Loucy (cell line): ENCODE measurements around the gene DACH1.
"Not testable (repeated sequence)": the region's sequence is repeated elsewhere in the genome, so short reads cannot be mapped to it uniquely, and the experiment has no call there.

ENCODE experiments used
- H2AFZ ChIP-seq: fragments of 200-600 bp; sonication (generic); 2 replicates; pipeline ENCODE4 v1.6.0; 2016; ENCODE audit warnings: antibody characterized with exemption, mild to moderate bottlenecking, low read length, moderate library complexity
- H3F3A ChIP-seq: fragments of 200-600 bp; 2 replicates; pipeline ENCODE4 v1.6.0; 2016; ENCODE audit warnings: antibody characterized with exemption, low read depth, mild to moderate bottlenecking
- H3K27me3 ChIP-seq: fragments of 200-600 bp; sonication (generic); 2 replicates; pipeline ENCODE4 v1.6.1; 2014; ENCODE audit warnings: low read length, mild to moderate bottlenecking; ENCODE audit not compliant: insufficient read depth, poor library complexity, severe bottlenecking
- H3K36me3 ChIP-seq: fragments of 200-600 bp; sonication (generic); 2 replicates; pipeline ENCODE4 v1.6.1; 2016; ENCODE audit warnings: low read length; ENCODE audit not compliant: insufficient read depth
- H3K4me1 ChIP-seq: fragments of 200-600 bp; sonication (generic); 2 replicates; pipeline ENCODE4 v1.5.1; 2014; ENCODE audit warnings: low read length, mild to moderate bottlenecking; ENCODE audit not compliant: insufficient read depth, poor library complexity, severe bottlenecking
- H3K4me2 ChIP-seq: fragments of 200-600 bp; sonication (generic); 2 replicates; pipeline ENCODE4 v1.6.0; 2014; ENCODE audit warnings: antibody characterized with exemption, low read length, low read depth, mild to moderate bottlenecking; ENCODE audit not compliant: poor library complexity, severe bottlenecking
- H3K4me3 ChIP-seq: fragments of 200-600 bp; sonication (generic); 2 replicates; pipeline ENCODE4 v1.5.1; 2014; ENCODE audit warnings: low read length, mild to moderate bottlenecking, mixed read lengths; ENCODE audit not compliant: poor library complexity, severe bottlenecking
- H3K79me2 ChIP-seq: fragments of 200-600 bp; sonication (generic); 2 replicates; pipeline ENCODE4 v1.6.1; 2014; ENCODE audit warnings: low read length; ENCODE audit not compliant: insufficient read depth
- H3K9ac ChIP-seq: fragments of 200-600 bp; sonication (generic); 2 replicates; pipeline ENCODE4 v1.6.0; 2014; ENCODE audit warnings: mild to moderate bottlenecking, low read depth, low read length, moderate library complexity; ENCODE audit not compliant: poor library complexity, severe bottlenecking
- H3K9me2 ChIP-seq: fragments of 200-600 bp; sonication (generic); replicated peaks from 2 replicates; pipeline ENCODE4 v1.6.1; 2016; ENCODE audit warnings: low read depth, low read length, mixed read lengths
- H3K9me3 ChIP-seq: fragments of 200-600 bp; sonication (generic); 2 replicates; pipeline ENCODE4 v1.6.1; 2014; ENCODE audit warnings: mild to moderate bottlenecking, antibody characterized with exemption, low read length, low read depth; ENCODE audit not compliant: insufficient read depth
- H4K20me1 ChIP-seq: fragments of 200-600 bp; sonication (generic); 2 replicates; pipeline ENCODE4 v1.6.0; 2014; ENCODE audit warnings: antibody characterized with exemption, low read length, mild to moderate bottlenecking; ENCODE audit not compliant: insufficient read depth, poor library complexity, severe bottlenecking
- EZH2phosphoT487 ChIP-seq: fragments of 200-600 bp; IDR thresholded peaks from 2 replicates; pipeline ENCODE4 v1.6.1; 2018; ENCODE audit warnings: antibody characterized with exemption, mild to moderate bottlenecking, moderate library complexity, borderline replicate concordance
- TF ChIP-seq, protein P1 (sequence below): fragments of 200-600 bp; sonication (generic); conservative IDR thresholded peaks from 2 replicates; pipeline ENCODE4 v1.5.1; 2014; ENCODE audit warnings: mild to moderate bottlenecking, antibody characterized with exemption, low read length

Gene DACH1

DNA sequence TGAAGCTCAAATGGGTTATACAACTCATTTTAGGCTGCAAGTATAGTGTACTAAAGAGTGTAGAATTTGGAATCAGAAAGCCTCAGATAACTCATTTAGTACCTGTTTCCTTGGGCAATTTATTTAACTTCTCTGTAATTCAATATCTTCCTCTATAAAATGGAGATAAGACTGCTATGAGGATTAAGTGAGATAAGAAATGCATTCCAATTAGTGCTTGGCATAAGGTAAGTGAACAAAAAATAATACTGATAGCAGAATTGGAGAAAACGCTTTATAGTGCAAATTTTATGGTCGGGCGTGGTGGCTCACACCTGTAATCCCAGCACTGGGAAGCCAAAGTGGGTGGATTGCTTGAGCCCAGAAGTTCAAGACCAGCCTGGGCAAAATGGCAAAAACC lies 25.0 kb downstream of the DACH1 start:
- no peaks in the 10 kb centered on the region for H3K79me2 ChIP-seq
- no peak overlapping the region for H2AFZ ChIP-seq
- no peaks in the 10 kb centered on the region for H3K27me3 ChIP-seq
- no peaks in the 10 kb centered on the region for H3F3A ChIP-seq
- H3K4me3 ChIP-seq = no peak overlapping the region
- no peaks in the 10 kb centered on the region for H3K36me3 ChIP-seq
- H3K4me1 ChIP-seq = no peaks in the 10 kb centered on the region
- H3K9ac ChIP-seq = no peak overlapping the region
- H3K9me2 ChIP-seq = no peaks in the 10 kb centered on the region
- no peak for TF ChIP-seq EZH2phosphoT487
- TF ChIP-seq, protein P1, sequence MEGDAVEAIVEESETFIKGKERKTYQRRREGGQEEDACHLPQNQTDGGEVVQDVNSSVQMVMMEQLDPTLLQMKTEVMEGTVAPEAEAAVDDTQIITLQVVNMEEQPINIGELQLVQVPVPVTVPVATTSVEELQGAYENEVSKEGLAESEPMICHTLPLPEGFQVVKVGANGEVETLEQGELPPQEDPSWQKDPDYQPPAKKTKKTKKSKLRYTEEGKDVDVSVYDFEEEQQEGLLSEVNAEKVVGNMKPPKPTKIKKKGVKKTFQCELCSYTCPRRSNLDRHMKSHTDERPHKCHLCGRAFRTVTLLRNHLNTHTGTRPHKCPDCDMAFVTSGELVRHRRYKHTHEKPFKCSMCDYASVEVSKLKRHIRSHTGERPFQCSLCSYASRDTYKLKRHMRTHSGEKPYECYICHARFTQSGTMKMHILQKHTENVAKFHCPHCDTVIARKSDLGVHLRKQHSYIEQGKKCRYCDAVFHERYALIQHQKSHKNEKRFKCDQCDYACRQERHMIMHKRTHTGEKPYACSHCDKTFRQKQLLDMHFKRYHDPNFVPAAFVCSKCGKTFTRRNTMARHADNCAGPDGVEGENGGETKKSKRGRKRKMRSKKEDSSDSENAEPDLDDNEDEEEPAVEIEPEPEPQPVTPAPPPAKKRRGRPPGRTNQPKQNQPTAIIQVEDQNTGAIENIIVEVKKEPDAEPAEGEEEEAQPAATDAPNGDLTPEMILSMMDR = no peak
- no peaks in the 10 kb centered on the region for H4K20me1 ChIP-seq
- no peak overlapping the region for H3K4me2 ChIP-seq
- no peaks in the 10 kb centered on the region for H3K9me3 ChIP-seq

DNA sequence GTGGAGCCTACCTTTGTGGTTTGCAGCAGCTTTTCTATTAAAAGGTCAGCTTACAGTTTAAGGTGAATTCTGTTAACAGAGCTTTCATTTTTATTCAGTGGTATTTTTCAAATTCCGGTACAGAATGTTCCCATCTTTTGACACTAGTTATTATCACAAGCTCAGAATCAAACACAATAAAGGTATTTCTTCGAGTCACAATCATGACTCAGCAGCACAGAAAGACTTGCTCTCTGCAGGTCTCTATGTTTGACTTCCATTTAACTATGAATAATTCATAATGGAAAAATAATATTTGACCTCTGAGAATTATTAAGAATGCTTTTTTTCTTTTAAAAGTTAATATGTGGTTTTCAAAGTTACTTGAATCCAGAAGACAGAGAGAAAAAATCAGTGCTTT lies 28.2 kb downstream of the DACH1 start:
- no peaks in the 10 kb centered on the region for H3K4me1 ChIP-seq
- H4K20me1 ChIP-seq = no peaks in the 10 kb centered on the region
- no peaks in the 10 kb centered on the region for H3K27me3 ChIP-seq
- H3K4me3 ChIP-seq = no peak overlapping the region
- H3K9ac ChIP-seq = no peak overlapping the region
- TF ChIP-seq, protein P1 = no peak
- TF ChIP-seq EZH2phosphoT487 = no peak
- no peaks in the 10 kb centered on the region for H3F3A ChIP-seq
- no peaks in the 10 kb centered on the region for H3K9me2 ChIP-seq
- no peak overlapping the region for H2AFZ ChIP-seq
- no peaks in the 10 kb centered on the region for H3K9me3 ChIP-seq
- no peaks in the 10 kb centered on the region for H3K79me2 ChIP-seq
- H3K4me2 ChIP-seq = no peak overlapping the region
- H3K36me3 ChIP-seq = no peaks in the 10 kb centered on the region

DNA sequence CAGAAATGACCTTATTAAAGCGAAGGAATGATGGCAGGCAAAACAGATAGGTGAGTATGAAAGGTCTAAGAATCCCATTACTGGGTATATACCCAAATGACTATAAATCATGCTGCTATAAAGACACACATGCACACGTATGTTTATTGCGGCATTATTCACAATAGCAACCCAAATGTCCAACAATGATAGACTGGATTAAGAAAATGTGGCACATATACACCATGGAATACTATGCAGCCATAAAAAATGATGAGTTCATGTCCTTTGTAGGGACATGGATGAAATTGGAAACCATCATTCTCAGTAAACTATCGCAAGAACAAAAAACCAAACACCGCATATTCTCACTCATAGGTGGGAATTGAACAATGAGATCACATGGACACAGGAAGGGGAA lies 29.4 kb downstream of the DACH1 start:
- H3K36me3 ChIP-seq, H3K9ac ChIP-seq, H3K9me3 ChIP-seq, H2AFZ ChIP-seq, H4K20me1 ChIP-seq, H3K4me3 ChIP-seq, H3K4me1 ChIP-seq, H3K4me2 ChIP-seq, H3K79me2 ChIP-seq, H3F3A ChIP-seq, H3K9me2 ChIP-seq, H3K27me3 ChIP-seq: not testable (repeated sequence)

DNA sequence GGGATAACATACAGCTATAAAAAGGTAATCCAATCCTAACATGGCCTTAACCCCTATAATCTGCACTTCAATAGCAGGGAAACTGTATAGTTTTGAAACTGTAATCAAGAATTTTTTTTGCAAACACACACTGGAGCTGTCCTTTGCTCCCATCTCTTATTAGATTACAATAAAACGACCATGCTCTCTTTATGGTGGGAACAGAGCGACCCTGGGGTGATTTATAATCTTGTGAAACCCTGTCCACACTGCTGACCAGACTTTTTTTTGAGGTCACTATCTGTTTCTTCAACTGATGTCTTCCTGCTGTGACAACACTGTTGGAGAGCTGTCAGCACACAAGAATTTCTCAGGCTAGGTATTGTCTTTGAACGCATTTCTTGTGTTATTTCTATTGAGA lies 35.3 kb downstream of the DACH1 start:
- no peak overlapping the region for H3K4me3 ChIP-seq
- H3K4me1 ChIP-seq = peaks cover 50% of the 10 kb centered on the region
- no peaks in the 10 kb centered on the region for H3K79me2 ChIP-seq

More for the DNA sequence above, 35.3 kb downstream of the DACH1 start:
- H3K27me3 ChIP-seq = no peaks in the 10 kb centered on the region
- H3K9me2 ChIP-seq = no peaks in the 10 kb centered on the region
- no peak for TF ChIP-seq EZH2phosphoT487
- TF ChIP-seq, protein P1 = no peak
- peaks cover 19% of the 10 kb centered on the region for H3F3A ChIP-seq
- H3K36me3 ChIP-seq = no peaks in the 10 kb centered on the region
- H3K9me3 ChIP-seq = no peaks in the 10 kb centered on the region
- peak overlapping the region; percentile 49; the same call in 1 of the 2 replicates for H2AFZ ChIP-seq
- H3K4me2 ChIP-seq = peak overlapping the region; percentile 23
- no peaks in the 10 kb centered on the region for H4K20me1 ChIP-seq
- H3K9ac ChIP-seq = peak overlapping the region; percentile 1
